HG02623 (cell line): ENCODE results near the gene SLC6A5.

ENCODE experiments used
- ATAC-seq: cut with Tn5 transposase; IDR thresholded peaks from one replicate; pipeline ENCODE4 v1.9.1; 2021; ENCODE audit warnings: moderate library complexity; ENCODE audit not compliant: unreplicated experiment

The SLC6A5 gene

GRCh38 chr11:20618083-20618482, 18.7 kb downstream of the SLC6A5 start:
- ATAC-seq, result no peak

GRCh38 chr11:20620988-20621387, 21.6 kb downstream of the SLC6A5 start:
- ATAC-seq, result no peak

- no peak for ATAC-seq
These were observed 22.3 kb downstream of the SLC6A5 start for GRCh38 chr11:20621679-20622078.

- ATAC-seq, result no peak
These were observed 23.8 kb downstream of the SLC6A5 start for GRCh38 chr11:20623252-20623651.

GRCh38 chr11:20626279-20626678, 26.9 kb downstream of the SLC6A5 start:
- no peak for ATAC-seq

- no peak for ATAC-seq
These were observed 27.6 kb downstream of the SLC6A5 start for GRCh38 chr11:20627026-20627425.

GRCh38 chr11:20627701-20628100, 28.3 kb downstream of the SLC6A5 start:
- no peak for ATAC-seq

- no peak for ATAC-seq
These were observed 32.2 kb downstream of the SLC6A5 start for GRCh38 chr11:20631519-20632168.

GRCh38 chr11:20632169-20632532, 32.7 kb downstream of the SLC6A5 start:
- no peak for ATAC-seq

- ATAC-seq, result no peak
These were observed 34.6 kb downstream of the SLC6A5 start for GRCh38 chr11:20634044-20634443.

- no peak for ATAC-seq
These were observed 35.4 kb downstream of the SLC6A5 start for GRCh38 chr11:20634781-20635180.

GRCh38 chr11:20638074-20638473, 38.7 kb downstream of the SLC6A5 start:
- ATAC-seq, result no peak

- no peak for ATAC-seq
These were observed 40.3 kb downstream of the SLC6A5 start for GRCh38 chr11:20639688-20640087.

GRCh38 chr11:20640401-20640800, 41.0 kb downstream of the SLC6A5 start:
- ATAC-seq, result no peak

- ATAC-seq, result no peak
These were observed 45.0 kb downstream of the SLC6A5 start for GRCh38 chr11:20644360-20644759.

GRCh38 chr11:20647976-20648565, 48.7 kb downstream of the SLC6A5 start:
- no peak for ATAC-seq

GRCh38 chr11:20652150-20652806, 52.9 kb downstream of the SLC6A5 start:
- ATAC-seq, result no peak

GRCh38 chr11:20654038-20654437, 54.6 kb downstream of the SLC6A5 start:
- no peak for ATAC-seq

- ATAC-seq, result no peak
These were observed 57.5 kb downstream of the SLC6A5 start for GRCh38 chr11:20656901-20657300.

- ATAC-seq, result no peak
These were observed 58.7 kb downstream of the SLC6A5 start for GRCh38 chr11:20658135-20658534.

GRCh38 chr11:20661445-20661844, 62.0 kb downstream of the SLC6A5 start:
- no peak for ATAC-seq

GRCh38 chr11:20661850-20662249, 62.4 kb downstream of the SLC6A5 start:
- ATAC-seq, result no peak
